ENCODE measurements around the gene SAMD5. TPM values are rescaled to one million over a fixed set of nuclear protein-coding genes. Genes with fewer than 3 reads are reported as not detected.

SAMD5 gene
- total and polyA plus RNA-seq, 10 of the 15 experiments (the other 5 are each of a cell fraction or from before 2014, with no cell fraction given): 0.01 to 0.23 (median 0.05) TPM; not detected in 5

GRCh38 chr6:147549531-147549930 lies 41.0 kb downstream of the SAMD5 start (continued):
- TF ChIP-seq, protein P1, sequence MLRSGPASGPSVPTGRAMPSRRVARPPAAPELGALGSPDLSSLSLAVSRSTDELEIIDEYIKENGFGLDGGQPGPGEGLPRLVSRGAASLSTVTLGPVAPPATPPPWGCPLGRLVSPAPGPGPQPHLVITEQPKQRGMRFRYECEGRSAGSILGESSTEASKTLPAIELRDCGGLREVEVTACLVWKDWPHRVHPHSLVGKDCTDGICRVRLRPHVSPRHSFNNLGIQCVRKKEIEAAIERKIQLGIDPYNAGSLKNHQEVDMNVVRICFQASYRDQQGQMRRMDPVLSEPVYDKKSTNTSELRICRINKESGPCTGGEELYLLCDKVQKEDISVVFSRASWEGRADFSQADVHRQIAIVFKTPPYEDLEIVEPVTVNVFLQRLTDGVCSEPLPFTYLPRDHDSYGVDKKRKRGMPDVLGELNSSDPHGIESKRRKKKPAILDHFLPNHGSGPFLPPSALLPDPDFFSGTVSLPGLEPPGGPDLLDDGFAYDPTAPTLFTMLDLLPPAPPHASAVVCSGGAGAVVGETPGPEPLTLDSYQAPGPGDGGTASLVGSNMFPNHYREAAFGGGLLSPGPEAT (IDR thresholded peaks at IDR 0.05; ENCODE audit: low read depth): no peak

- in situ Hi-C loops (cut with MboI): no loop called here
- intact Hi-C loops (cut with micrococcal nuclease; ENCODE audit: unreplicated experiment): no loop called here
- RAD21 ChIA-PET (ENCODE audit: unreplicated experiment): no interaction called here
- TF ChIP-seq LARP7 (IDR thresholded peaks at IDR 0.05) (no peak), TARDBP (IDR thresholded peaks at IDR 0.05; ENCODE audit: borderline replicate concordance) (no peak), MLLT1 (IDR thresholded peaks at IDR 0.05) (no peak), JUNB (IDR thresholded peaks at IDR 0.05) (no peak), MYC (IDR thresholded peaks at IDR 0.05; ENCODE audit: insufficient read depth, insufficient read length, insufficient replicate concordance, low read length, severe bottlenecking) (no peak), FOXK2 (IDR thresholded peaks at IDR 0.05) (no peak), RELA (IDR thresholded peaks at IDR 0.05; ENCODE audit: borderline replicate concordance, partially characterized antibody) (no peak), SMC3 (IDR thresholded peaks at IDR 0.05; ENCODE audit: borderline replicate concordance, low read length) (no peak), TBL1XR1 (IDR thresholded peaks at IDR 0.05; ENCODE audit: low read depth, low read length) (no peak), EZH2 (IDR thresholded peaks at IDR 0.05; ENCODE audit: borderline replicate concordance, control insufficient read depth, low read depth, low read length) (no peak)
- TF ChIP-seq, protein P2, sequence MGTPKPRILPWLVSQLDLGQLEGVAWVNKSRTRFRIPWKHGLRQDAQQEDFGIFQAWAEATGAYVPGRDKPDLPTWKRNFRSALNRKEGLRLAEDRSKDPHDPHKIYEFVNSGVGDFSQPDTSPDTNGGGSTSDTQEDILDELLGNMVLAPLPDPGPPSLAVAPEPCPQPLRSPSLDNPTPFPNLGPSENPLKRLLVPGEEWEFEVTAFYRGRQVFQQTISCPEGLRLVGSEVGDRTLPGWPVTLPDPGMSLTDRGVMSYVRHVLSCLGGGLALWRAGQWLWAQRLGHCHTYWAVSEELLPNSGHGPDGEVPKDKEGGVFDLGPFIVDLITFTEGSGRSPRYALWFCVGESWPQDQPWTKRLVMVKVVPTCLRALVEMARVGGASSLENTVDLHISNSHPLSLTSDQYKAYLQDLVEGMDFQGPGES (IDR thresholded peaks at IDR 0.05): no peak
- SMC1A ChIA-PET (ENCODE audit: uncharacterized antibody, unreplicated experiment): no interaction called here
- H3K9me3 ChIP-seq (replicated peaks; ENCODE audit: control insufficient read depth, insufficient read depth, low read length): no peaks in the 10 kb centered on the region
- BruUV-seq (replicated peaks): no TSS peak
- POLR2A ChIA-PET: interaction anchor here (0.6 kb wide), 1 partner anchor 970 kb away, joined by 3 read pairs; no protein-coding TSS in a partner anchor
- 40% methylated on average over 1 of the region's 1 CpG for WGBS (ENCODE audit: insufficient coverage, insufficient replicate concordance, low lambda C conversion rate, missing lambda C conversion rate)
- ATAC-seq (no peak), FAIRE-seq (no peak), DNase-seq (ENCODE audit: low read depth, low spot score) (no peak)
- H3K27ac ChIP-seq (ENCODE audit: control insufficient read depth, insufficient read depth): no peak overlapping the region
- no peaks in the 10 kb centered on the region for H3K79me2 ChIP-seq (ENCODE audit: control insufficient read depth, insufficient read depth, low read length)
- H3K27me3 ChIP-seq (replicated peaks in 1 of 2; ENCODE audit: control insufficient read depth in 2 of 2, insufficient read depth in 2 of 2, low read length in 1 of 2): no peaks in the 10 kb centered on the region
- no peak overlapping the region for H2AFZ ChIP-seq (ENCODE audit: control insufficient read depth, low read depth, low read length)
- no peaks in the 10 kb centered on the region for H3K36me3 ChIP-seq (ENCODE audit: control insufficient read depth in 2 of 2, insufficient read depth in 2 of 2, low read length in 1 of 2)
- H3K9ac ChIP-seq (ENCODE audit: control insufficient read depth, insufficient read depth, low read length): no peak overlapping the region
- no peak overlapping the region for H3K4me2 ChIP-seq (ENCODE audit: control insufficient read depth, insufficient read depth)
- no peaks in the 10 kb centered on the region for H4K20me1 ChIP-seq (ENCODE audit: control insufficient read depth, insufficient read depth)
- CTCF ChIA-PET: no interaction called here
- no peaks in the 10 kb centered on the region for H3K4me1 ChIP-seq (ENCODE audit: control insufficient read depth, insufficient read depth, low read length)
- no peak overlapping the region for H3K4me3 ChIP-seq
Measured at GRCh38 chr6:147551976-147552375, 43.5 kb downstream of the SAMD5 start.
